DND-41 (cell line): Measurements from ENCODE around the gene ACAT1.

Experiments
- CTCF ChIP-seq: IDR thresholded peaks from 2 replicates; pipeline ENCODE4 v1.5.1; 2012; ENCODE audit warnings: borderline replicate concordance, low read length, moderate library complexity, mild to moderate bottlenecking; ENCODE audit not compliant: poor library complexity, severe bottlenecking; ENCODE audit errors: extremely low read depth
- EZH2 ChIP-seq: IDR thresholded peaks from 3 replicates; pipeline ENCODE4 v1.6.1; 2012; ENCODE audit warnings: borderline replicate concordance, low read depth, mild to moderate bottlenecking, moderate library complexity, low read length, inconsistent platforms; ENCODE audit not compliant: severe bottlenecking

GRCh38 chr11:108147150-108147549 is 25.8 kb downstream of the ACAT1 start:
- TF ChIP-seq CTCF, result no peak
- no peak for TF ChIP-seq EZH2
